HFFc6 (cell line): ENCODE measurements around the gene DYNLRB1. TPM values are rescaled to one million over a fixed set of nuclear protein-coding genes. Genes with fewer than 3 reads are reported as not detected.

Experiments used
- DNase-seq: peaks from one replicate; pipeline ENCODE4 v3.0.0-alpha.2; 2018
- H3K27ac Mint-ChIP-seq: 2 replicates; pipeline ENCODE4 v1.8.0; 2020; ENCODE audit warnings: mild to moderate bottlenecking, mixed read lengths
- H3K27me3 Mint-ChIP-seq: 2 replicates; pipeline ENCODE4 v1.8.0; 2021; ENCODE audit warnings: mild to moderate bottlenecking, moderate library complexity, mixed read lengths; ENCODE audit not compliant: insufficient read depth
- H3K36me3 Mint-ChIP-seq: 2 replicates; pipeline ENCODE4 v1.8.0; 2021; ENCODE audit warnings: low read depth, mixed read lengths
- H3K4me1 Mint-ChIP-seq: 2 replicates; pipeline ENCODE4 v1.8.0; 2020; ENCODE audit warnings: low read depth, mixed read lengths
- H3K4me3 Mint-ChIP-seq: 2 replicates; pipeline ENCODE4 v1.8.0; 2020; ENCODE audit warnings: mild to moderate bottlenecking, moderate library complexity, mixed read lengths
- H3K9me3 Mint-ChIP-seq: 2 replicates; pipeline ENCODE4 v1.8.0; 2020; ENCODE audit warnings: mild to moderate bottlenecking, mixed read lengths
- total RNA-seq, 6 experiments: library from RNA; stranded (reverse); fragmentation: NEBNext Ultra II Directional; extraction: Animal tissue kit (Norgen Biotek cat#: 25700); gene quantifications; 2 replicates in 1 of 6; 3 replicates in 5 of 6; pipeline ENCODE4 v1.2.3, GENCODE V29; 2021
- TF ChIP-seq, protein P1 (sequence below): fragments of 200-600 bp; sonication (generic); IDR thresholded peaks from 2 replicates; pipeline ENCODE4 v1.5.0; 2021; ENCODE audit warnings: antibody characterized with exemption, mild to moderate bottlenecking

DYNLRB1 gene
- total RNA-seq, 6 experiments from 2014 or later: 194 to 277 (median 223) TPM

GRCh38 chr20:34574426-34574825, 58.2 kb downstream of the DYNLRB1 start:
- peaks cover 4% of the 10 kb centered on the region for H3K27me3 Mint-ChIP-seq
- no peak overlapping the region for H3K4me3 Mint-ChIP-seq
- DNase-seq: no peak
- H3K36me3 Mint-ChIP-seq: peaks cover 10% of the 10 kb centered on the region
- peaks cover 33% of the 10 kb centered on the region for H3K4me1 Mint-ChIP-seq
- TF ChIP-seq, protein P1, sequence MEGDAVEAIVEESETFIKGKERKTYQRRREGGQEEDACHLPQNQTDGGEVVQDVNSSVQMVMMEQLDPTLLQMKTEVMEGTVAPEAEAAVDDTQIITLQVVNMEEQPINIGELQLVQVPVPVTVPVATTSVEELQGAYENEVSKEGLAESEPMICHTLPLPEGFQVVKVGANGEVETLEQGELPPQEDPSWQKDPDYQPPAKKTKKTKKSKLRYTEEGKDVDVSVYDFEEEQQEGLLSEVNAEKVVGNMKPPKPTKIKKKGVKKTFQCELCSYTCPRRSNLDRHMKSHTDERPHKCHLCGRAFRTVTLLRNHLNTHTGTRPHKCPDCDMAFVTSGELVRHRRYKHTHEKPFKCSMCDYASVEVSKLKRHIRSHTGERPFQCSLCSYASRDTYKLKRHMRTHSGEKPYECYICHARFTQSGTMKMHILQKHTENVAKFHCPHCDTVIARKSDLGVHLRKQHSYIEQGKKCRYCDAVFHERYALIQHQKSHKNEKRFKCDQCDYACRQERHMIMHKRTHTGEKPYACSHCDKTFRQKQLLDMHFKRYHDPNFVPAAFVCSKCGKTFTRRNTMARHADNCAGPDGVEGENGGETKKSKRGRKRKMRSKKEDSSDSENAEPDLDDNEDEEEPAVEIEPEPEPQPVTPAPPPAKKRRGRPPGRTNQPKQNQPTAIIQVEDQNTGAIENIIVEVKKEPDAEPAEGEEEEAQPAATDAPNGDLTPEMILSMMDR: no peak
- no peak overlapping the region for H3K27ac Mint-ChIP-seq
- no peaks in the 10 kb centered on the region for H3K9me3 Mint-ChIP-seq

- TF ChIP-seq, protein P1: no peak
- Mint-ChIP-seq H3K9me3 (no peaks in the 10 kb centered on the region), H3K27ac (no peak overlapping the region), H3K27me3 (peaks cover 4% of the 10 kb centered on the region), H3K4me1 (peaks cover 33% of the 10 kb centered on the region), H3K36me3 (peaks cover 10% of the 10 kb centered on the region), H3K4me3 (no peak overlapping the region)
- DNase-seq: no peak
These were observed 58.6 kb downstream of the DYNLRB1 start for GRCh38 chr20:34574861-34575260.

DNA sequence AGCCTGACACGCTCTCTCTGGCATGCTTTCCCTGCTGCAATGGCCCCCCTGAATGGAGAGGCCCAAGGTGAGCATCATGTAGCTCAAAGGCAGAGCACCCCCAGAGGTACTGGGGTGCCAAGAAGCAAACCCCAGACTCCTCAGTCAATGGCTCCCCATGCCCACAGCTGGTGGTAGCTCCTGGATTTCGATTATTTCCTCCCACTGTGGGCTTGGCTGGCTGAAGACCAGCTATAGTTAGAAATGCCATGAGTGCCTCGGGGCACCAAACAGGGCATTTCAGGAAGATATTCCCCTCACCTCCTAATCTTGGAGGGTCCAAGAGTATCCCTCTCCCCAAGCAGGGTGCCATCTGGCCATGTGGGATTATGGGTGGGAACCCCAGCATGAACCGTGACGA, 59.0 kb downstream of the DYNLRB1 start:
- no peak for DNase-seq
- TF ChIP-seq, protein P1: no peak
- Mint-ChIP-seq H3K27ac (no peak overlapping the region), H3K27me3 (peaks cover 4% of the 10 kb centered on the region), H3K9me3 (no peaks in the 10 kb centered on the region), H3K36me3 (peaks cover 10% of the 10 kb centered on the region), H3K4me1 (peaks cover 33% of the 10 kb centered on the region), H3K4me3 (no peak overlapping the region)

- Mint-ChIP-seq H3K4me3 (no peak overlapping the region), H3K4me1 (peaks cover 34% of the 10 kb centered on the region), H3K27ac (no peak overlapping the region), H3K27me3 (peaks cover 4% of the 10 kb centered on the region), H3K36me3 (peaks cover 10% of the 10 kb centered on the region), H3K9me3 (no peaks in the 10 kb centered on the region)
- DNase-seq: no peak
- TF ChIP-seq, protein P1: no peak
These were observed 59.5 kb downstream of the DYNLRB1 start for GRCh38 chr20:34575756-34576155.

GRCh38 chr20:34577061-34577460, 60.8 kb downstream of the DYNLRB1 start:
- no peaks in the 10 kb centered on the region for H3K9me3 Mint-ChIP-seq
- peaks cover 38% of the 10 kb centered on the region for H3K4me1 Mint-ChIP-seq
- no peak overlapping the region for H3K4me3 Mint-ChIP-seq
- H3K36me3 Mint-ChIP-seq: peaks cover 10% of the 10 kb centered on the region
- TF ChIP-seq, protein P1: no peak
- peaks cover 4% of the 10 kb centered on the region; the same call in 1 of the 2 replicates for H3K27me3 Mint-ChIP-seq
- H3K27ac Mint-ChIP-seq: no peak overlapping the region
- DNase-seq: no peak

DNA sequence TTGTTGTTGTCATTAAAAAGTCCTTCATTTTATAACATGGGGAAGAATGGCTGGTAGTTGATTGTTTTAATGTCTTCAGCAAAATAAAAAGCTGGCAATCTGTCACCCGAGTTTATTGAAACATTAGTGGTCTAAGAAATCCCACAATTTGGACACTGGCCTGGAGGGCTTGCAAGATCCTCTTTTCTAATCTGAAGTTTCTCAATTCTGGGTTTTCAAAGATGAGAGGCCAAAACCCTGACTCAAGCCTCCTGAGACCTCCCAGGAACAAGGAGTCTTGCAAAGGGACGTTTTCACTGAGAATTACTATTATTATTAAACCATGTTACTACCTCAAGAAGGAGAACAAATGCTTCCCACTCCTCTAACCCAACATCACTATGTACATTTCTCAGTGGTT, 61.8 kb downstream of the DYNLRB1 start:
- Mint-ChIP-seq H3K4me3 (no peak overlapping the region), H3K27me3 (peaks cover 4% of the 10 kb centered on the region; the same call in 1 of the 2 replicates), H3K27ac (no peak overlapping the region), H3K36me3 (peaks cover 10% of the 10 kb centered on the region), H3K9me3 (no peaks in the 10 kb centered on the region), H3K4me1 (peaks cover 48% of the 10 kb centered on the region)
- no peak for DNase-seq
- TF ChIP-seq, protein P1: no peak
